HuH-7.5 (cell line): ENCODE results near the gene ROBO1.

ENCODE experiments used
- DNase-seq: peaks from one replicate; pipeline ENCODE4 v3.0.0; 2011; ENCODE audit warnings: low spot score

ROBO1 gene

GRCh38 chr3:79057756-79058155 is 710.0 kb downstream of the ROBO1 start:
- no peak for DNase-seq

GRCh38 chr3:79056498-79056897 is 711.3 kb downstream of the ROBO1 start:
- no peak for DNase-seq

- no peak for DNase-seq
Observed at GRCh38 chr3:79052054-79052681, 715.6 kb downstream of the ROBO1 start.

- DNase-seq = no peak
Observed at GRCh38 chr3:79047581-79047980, 720.2 kb downstream of the ROBO1 start.

- DNase-seq = no peak
Observed at GRCh38 chr3:79041621-79042020, 726.2 kb downstream of the ROBO1 start.

GRCh38 chr3:79040701-79041100 is 727.1 kb downstream of the ROBO1 start:
- no peak for DNase-seq

- DNase-seq = no peak
Observed at GRCh38 chr3:79040091-79040490, 727.7 kb downstream of the ROBO1 start.

GRCh38 chr3:79039192-79039591 is 728.6 kb downstream of the ROBO1 start:
- no peak for DNase-seq

- DNase-seq = no peak
Observed at GRCh38 chr3:79038636-79039035, 729.2 kb downstream of the ROBO1 start.

GRCh38 chr3:79038057-79038456 is 729.7 kb downstream of the ROBO1 start:
- DNase-seq = no peak

GRCh38 chr3:79032686-79033318 is 735.0 kb downstream of the ROBO1 start:
- DNase-seq = no peak

GRCh38 chr3:79030157-79030556 is 737.6 kb downstream of the ROBO1 start:
- no peak for DNase-seq

- DNase-seq = no peak
Observed at GRCh38 chr3:79028916-79029315, 738.9 kb downstream of the ROBO1 start.

GRCh38 chr3:79027593-79027992 is 740.2 kb downstream of the ROBO1 start:
- no peak for DNase-seq

- no peak for DNase-seq
Observed at GRCh38 chr3:79019924-79020173, 747.9 kb downstream of the ROBO1 start.

GRCh38 chr3:79019137-79019923 is 748.5 kb downstream of the ROBO1 start:
- peak; percentile 44 for DNase-seq

GRCh38 chr3:79018671-79019136 is 749.1 kb downstream of the ROBO1 start:
- DNase-seq = no peak

- DNase-seq = no peak
Observed at GRCh38 chr3:79018265-79018664, 749.5 kb downstream of the ROBO1 start.

GRCh38 chr3:79016587-79017376 is 751.0 kb downstream of the ROBO1 start:
- DNase-seq = no peak

GRCh38 chr3:79015854-79016253 is 751.9 kb downstream of the ROBO1 start:
- no peak for DNase-seq

- DNase-seq = no peak
Observed at GRCh38 chr3:79012946-79013362, 754.8 kb downstream of the ROBO1 start.

GRCh38 chr3:79012530-79012913 is 755.3 kb downstream of the ROBO1 start:
- DNase-seq = no peak
